Stimulated activated CD8-positive, alpha-beta memory T cell treated with anti-CD3 and anti-CD28 coated beads, Interleukin-12 subunit alpha, Interleukin-12 subunit beta, amount 100 ng/mL, for 24 hours (primary cell): ENCODE measurements around the gene FAM131C.
"Not testable (repeated sequence)": the region's sequence is repeated elsewhere in the genome, so short reads cannot be mapped to it uniquely, and the experiment has no call there.

Experiments used
- DNase-seq: peaks from one replicate; pipeline ENCODE4 v3.0.0-alpha.2; 2020; ENCODE audit errors: extremely low read depth

FAM131C gene, protein sequence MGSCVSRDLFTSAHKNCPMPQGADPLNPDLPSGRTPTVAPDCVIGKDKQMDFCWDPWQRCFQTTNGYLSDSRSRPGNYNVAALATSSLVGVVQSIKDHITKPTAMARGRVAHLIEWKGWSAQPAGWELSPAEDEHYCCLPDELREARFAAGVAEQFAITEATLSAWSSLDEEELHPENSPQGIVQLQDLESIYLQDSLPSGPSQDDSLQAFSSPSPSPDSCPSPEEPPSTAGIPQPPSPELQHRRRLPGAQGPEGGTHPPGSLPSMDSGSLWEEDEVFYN

DNA sequence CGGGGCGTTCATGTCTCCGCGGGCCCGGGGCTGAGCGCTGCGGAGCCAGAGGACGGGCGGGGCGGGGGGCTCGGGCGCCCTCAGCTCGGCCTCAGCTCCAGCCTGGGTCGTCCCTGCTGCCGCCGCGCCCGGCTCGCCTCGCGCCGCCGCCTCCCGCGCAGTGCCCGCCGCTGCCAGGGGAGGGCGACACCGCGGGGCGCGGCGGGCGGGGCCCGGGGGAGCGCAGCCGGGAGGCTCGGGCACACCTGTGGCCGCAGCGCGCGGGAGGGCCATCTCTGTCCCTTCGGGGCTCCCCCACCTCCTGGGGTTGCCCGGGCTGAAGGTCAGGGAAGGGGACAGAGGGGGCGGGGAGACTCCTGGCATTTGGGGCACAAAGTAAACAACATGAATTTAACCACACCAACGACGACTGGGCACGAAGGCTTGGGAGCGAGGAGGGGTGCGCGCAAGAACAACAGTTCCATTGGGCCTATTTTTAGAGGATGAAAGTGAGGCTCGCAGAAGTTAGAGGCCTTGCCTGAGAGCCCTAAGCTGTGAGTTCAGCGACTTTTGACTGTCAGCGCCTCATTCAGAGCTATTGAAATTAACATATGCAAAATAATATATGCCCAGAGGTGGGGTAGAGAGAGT, at the start of gene FAM131C:
Gene FAM131C (minus strand): TSS at position 162 of the 630 bp plus-strand sequence. CDS start 209 bp downstream, outside the sequence.
- DNase-seq = no peak

DNA sequence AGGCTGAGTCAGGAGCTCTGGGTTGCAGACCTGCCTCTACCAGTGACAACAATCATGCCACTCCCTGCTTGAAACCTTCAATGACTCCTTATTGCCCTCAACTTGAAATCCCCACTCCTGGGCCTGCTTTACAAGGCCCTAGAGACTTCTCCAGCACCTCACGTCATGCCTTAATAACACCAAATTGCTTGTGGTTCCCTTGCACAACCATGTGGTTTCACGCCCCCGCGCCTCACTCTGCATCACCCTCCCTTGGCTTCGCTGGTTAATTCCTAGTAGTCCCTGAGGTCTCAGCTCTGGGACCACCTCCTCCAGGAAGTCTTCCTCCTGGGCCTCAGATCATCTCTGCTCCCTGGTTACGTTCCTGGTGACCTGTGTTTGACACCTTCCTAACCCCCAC, 49.5 kb upstream of the FAM131C start:
- no peak for DNase-seq

DNA sequence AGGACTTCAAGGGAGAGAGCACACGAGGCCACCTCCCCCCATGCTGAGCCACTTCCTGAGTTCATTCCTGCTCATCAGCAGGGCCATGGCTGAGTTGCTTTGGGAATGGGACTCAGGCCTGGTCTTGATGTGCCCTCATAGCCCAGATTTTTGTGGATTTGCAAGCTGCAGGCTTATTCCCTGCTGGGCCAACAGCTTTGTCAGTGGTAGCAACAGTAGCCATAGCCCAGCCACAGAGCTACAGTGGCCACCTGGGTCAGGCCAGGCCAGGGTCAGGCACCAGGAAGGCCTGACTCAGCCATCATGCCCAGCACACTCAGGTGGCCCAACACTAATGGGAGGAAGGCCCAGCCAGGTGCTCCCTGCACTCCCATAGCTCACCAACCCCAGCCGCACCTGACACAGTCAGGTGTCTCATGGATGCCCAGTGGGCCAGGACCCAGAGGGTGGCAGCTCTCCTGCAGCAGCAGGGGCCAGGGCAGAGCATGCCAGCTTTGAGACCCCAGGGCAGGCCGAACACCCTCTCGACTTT, 49.0 kb upstream of the FAM131C start:
- DNase-seq = no peak

DNA sequence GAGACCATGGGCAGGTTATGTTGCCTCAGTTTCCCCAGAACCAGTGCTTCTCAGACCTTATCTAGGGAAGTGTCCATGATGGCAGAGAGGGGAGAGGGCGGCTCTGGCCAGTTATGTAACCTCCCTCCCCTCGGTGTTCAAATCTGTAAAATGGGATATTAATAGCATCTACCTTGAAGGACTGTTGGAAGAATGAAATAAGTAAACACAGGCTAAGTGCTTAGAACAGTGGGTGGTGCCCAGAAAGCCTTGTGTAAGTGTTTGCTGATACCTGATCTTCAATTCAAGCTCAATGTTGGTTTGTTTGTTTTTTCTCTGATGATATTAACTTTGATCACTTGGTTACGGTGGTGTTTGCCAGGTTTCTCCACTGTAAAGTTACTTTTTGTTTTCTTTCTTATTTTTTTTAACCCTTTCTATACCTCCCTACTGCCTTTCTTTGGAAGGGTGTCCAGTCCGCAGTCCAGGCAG, 47.5 kb upstream of the FAM131C start:
- DNase-seq = no peak

DNA sequence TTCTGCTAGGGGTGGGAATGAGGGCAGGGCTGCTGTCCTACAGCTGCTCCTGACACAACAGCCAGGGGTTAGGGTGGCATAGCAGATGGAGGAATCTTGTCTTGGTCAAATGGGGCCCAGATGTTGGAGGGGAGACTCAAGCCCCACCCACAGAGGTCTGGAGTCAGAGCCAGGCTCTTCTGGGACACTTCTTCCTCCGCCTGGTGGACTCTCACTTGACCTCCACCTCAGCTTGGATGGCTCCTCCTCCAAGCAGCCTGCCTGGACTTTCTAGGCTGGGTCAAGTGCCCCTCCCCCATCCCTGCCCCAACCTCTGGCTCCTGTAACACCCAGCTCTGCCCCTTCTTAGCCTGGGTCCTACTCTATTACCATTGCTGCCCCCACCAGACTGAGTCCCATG, 47.0 kb upstream of the FAM131C start:
- DNase-seq = no peak

DNA sequence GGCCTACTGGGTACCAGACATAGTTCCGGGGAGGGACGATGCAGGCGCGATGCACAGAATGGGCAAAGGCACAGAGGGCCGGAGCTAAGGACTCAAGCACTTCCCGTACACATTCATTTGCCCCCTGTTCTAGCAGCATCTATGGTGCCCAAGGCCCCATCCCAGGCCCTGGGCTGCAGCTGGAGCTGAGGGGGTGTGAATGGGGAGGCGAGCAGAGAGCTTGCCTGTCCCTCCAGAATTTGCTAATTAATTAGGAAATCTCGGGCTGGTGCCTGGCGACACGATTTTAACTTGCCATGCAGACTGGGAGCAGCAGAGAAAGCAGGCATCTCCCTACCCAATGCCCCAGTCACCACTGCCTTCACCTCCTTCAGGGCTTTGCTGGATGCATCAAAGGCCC, 46.5 kb upstream of the FAM131C start:
- DNase-seq = no peak

DNA sequence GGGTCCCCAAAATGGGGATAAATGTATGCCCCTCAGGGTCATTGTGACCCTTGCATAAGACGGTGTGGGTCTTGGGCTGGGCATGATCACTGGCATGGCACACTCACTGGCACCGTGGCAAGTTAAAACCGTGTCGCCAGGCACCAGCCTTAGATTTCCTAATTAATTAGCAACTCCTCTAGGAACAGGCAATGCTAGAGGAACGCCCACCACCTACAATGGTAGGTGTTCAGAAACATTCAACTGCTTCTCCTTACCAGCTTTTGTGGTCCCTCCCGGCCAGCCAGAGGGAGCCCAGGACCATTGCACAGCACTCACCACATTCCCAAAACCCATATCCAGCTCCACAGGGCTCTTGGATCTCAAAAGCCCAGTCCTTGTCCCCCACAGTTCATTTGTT, 46.1 kb upstream of the FAM131C start:
- no peak for DNase-seq

DNA sequence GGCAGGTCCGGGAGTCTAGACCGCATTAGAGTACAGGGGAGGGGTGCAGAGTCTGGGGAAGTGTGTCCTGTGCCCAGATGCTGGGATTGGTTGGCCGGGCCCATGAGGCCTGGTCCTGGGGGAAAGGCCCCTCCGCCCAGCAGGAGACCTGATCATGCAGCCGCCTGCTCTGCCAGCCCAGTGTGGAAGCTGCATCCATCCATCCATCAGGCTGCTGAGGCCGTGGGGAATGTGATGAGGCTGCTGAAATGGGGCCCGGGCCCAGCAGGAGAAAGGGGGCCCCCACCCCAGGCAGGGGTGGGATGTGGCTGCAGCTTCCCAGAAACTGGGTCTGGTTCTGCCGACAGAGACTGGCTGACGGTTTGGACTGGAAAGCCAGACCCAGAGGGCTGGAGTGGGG, 45.3 kb upstream of the FAM131C start:
- DNase-seq = no peak

DNA sequence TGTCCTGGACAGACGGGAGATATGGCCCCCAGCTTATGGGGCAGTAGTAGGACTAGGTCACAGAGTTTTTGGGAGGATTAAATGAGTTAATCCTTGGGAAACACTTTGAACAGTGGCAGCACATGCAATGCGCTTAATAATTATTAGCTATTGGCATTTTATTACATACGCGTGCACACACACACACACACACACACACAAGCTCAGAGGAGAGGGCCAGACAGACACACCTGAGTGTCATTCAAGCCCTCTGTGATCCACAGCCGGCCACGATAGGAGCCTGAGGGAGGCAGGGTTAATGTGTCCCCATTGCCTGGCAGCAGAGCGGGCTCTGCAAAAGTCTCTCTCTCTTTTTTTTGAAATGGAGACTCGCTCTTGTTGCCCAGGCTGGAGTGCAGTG, 44.5 kb upstream of the FAM131C start:
- no peak for DNase-seq

DNA sequence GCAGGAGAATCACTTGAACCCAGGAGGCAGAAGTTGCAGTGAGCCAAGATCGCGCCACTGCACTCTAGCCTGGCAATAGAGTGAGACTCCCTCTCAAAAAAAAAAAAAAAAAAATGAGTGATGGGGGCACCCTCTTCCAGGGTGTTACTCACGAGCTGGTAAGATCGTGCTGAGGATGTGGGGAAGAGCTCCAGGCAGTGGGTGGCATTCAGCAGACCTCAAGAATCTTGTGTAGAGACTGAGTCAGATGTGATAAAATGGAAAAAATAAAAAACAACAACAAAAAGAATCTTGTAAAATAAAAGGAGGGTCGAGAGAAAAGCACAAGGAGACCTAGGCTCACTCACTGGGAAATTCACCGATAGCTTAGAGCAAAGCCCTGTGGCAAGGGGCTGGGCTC, 43.9 kb upstream of the FAM131C start:
- no peak for DNase-seq

DNA sequence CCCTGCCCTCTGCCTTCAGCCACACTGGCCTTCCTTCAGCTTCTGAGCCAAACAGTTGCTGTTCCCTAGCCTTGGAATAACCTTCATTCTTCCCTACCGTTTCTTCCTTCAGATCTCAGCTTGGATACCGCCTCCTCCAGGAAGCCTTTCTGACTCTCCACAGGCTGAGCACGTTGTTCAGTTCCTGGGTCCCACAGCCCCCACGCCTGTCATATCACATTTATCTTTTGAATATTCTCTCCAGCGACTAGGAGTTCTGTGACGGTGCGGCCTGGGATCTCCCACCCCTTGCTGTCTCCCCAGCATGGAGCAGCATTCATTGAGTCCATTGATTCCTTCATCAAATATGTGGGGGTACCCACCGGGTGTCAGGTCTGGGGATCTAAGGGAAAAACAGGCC, 43.2 kb upstream of the FAM131C start:
- DNase-seq = no peak

DNA sequence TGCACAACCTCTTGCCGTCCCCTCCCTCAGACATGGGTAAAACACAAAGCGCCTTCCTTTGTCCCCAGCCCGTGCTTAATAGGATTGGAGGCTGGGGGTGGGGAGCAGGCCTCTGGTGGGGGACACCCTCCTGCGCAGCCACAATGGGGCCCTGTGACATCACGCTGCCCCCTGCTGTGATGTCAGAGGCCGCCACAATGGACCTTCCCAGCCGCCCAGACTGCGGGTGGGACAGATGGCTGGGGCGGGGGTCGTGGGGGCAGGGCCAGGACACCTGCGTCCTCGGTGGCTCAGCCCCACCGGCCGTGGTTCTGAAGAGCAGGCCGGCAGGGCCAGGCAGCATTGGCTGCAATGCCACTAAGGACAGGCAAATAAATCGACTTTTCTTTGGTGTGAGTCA, 42.6 kb upstream of the FAM131C start:
- no peak for DNase-seq

DNA sequence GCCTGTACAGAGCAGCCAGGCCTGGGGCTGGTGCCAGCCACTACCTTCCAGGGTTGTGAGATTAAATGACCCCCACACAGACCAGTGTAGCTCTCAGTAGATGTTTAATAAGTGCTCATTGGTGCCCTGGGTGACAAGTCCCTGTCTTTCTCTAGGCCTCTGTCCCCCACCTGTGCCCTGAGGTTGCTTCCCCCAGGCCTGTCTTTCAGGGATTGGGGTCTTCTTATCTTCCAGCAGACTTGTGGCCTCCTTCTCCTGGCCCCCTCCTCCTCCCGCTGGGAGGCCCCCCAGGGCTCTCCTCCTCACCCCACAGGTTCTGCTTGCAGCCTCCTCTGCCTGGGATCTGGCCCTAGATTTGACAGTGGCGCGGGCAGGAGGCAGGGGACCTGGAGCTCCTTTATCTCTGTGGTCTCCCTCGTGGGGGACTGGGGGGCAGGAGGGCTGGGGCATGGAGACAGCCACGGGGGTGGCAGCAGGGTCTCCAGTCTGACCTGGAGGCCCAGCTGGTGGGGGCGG, 42.1 kb upstream of the FAM131C start:
- DNase-seq = no peak

DNA sequence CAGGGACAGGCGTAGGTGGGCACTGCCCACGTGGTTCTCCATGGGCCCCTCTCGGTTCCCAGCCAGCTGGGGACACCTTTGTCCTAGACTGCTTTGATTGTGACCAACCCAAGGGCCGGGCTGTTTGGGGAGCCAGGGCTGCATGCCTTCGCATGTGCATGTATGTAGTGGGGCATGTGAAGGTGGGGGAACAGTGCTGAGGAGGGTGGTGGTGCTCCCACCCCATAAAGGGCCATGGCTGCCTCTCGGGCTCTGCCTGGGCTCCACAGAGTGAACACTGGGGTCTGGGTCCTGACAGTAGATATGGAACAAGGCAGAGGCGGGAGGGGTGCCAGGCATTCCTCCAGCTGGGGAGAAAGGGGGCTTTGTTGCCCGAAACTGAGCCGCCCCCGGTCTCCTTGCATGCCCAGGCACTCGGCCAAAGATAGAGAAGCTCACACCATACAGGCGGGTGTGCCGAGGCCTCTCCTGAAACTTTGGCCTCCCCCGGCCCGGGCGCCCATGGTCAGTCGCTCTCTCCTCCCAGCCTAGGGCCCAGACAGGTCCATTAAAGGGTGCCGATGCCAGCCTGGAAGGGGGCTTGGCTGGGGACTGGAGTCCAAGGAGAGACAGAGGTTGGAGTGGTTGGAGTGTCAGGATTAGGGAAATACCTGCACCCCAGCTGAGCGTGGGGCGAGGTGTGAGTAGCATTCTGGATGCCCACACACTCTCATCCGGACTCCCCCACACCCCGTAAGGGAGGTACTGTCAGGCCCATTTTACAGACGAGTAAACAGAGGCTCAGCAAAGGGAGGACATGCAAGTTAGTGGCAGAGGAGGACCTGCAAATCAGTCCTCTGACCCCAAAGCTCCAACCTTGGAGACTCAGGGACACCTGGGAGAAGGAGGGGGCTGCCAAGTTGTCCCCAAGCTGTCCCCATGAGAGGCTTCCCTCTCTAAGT, 41.3 kb upstream of the FAM131C start:
- no peak for DNase-seq

DNA sequence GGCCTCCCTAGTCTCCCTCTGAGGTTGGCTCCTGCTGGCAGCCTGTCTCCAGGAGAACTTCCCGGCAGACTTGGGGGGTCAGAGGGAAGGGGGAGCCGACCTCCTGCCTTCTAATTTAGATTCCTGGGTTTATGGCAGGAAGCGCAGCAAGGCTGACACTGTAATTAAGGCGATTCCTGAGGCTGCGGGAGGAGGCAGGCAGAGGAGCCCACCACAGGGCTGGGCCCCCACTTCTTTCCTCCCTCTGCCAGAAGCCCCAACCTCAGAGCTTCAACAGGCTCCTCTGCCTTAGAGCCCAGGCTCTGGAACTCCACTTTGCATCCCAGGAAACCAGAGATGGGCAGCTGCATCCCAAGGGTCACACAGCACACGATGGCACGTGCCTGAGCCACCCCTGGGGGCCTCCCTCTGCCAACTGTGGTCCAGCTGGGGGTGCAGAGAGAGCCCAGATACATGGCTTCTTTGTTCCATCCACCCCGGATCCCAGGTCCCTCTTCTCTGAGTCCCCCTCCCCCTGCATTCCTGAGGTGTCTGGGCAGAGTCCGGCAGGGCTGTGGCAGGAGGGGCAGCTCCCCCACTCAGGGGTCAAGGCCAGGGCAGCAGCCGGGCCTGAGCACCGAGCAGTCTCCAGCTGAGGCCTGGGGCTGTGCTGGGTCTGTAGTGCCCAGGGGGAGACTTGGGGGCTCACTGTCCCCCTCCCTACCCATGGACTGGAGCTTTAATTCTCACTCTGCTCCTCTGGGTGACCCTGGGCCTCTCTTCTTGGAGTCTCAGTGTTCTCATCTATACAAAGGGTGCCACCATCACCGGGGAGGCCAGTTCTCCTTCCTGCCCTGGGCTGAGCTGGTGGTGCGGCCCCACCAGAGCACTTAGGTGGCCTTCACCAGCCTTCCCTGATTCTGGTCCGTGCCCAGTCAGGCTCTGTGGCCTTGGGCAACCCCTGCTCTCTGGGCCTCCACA, 39.4 kb upstream of the FAM131C start:
- DNase-seq = no peak

DNA sequence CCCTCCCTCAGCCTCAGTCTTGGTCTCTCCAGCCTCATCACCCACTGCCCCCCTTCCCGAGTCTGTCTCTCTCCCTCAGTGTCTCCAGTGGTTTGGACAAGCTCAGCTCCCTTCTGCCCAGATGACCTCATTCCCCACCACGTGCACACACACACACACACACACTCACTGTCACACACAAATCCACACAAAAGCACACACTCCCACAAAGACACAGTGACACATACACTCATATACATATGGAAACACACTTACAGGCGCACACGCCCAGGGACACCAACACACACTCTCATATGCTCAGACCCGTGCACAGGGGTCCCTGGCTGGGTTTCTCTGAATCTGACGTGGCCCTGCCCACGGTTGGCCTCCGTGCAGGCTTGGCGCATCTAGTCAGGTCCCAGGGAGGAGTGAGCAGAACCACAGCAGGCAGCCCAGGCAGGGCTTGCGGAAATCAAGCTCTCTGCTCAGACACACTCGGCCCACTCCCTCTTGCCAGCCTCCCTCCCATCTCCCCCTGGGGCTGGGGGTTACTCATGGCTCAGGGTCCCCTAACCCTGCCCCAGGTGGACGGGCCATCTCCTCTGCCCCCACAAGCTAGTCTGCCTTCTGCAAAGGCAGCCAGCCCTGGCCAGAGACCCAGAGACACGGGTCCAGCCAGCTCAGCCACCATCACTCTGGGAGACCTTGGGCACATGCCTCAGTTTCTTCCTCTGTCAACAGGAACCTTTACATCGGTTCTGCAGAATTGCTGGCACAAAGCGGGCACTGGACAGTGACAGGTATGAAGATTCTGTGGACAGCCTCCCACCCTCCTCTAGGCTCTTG, 38.5 kb upstream of the FAM131C start:
- DNase-seq = no peak

DNA sequence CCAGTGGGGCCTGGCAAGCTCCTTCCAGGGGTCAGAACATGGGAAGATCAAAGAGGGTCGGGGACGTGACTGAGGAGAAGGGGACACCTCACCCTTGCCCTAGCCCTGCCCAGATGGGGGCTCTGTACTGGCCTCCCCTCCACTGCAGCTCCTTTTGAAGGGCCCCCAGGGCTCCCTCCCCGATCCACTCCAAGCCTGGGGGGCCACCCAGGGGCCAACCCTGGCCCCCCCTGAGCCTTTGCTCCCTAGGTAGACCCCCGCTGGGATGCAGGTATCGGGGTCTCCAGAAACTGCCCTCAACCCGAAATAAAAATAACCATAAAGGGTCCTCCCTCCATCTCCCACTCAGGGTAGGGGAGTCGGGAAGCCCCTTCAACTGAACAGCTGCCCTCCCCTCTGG, 37.4 kb upstream of the FAM131C start:
- DNase-seq = no peak

DNA sequence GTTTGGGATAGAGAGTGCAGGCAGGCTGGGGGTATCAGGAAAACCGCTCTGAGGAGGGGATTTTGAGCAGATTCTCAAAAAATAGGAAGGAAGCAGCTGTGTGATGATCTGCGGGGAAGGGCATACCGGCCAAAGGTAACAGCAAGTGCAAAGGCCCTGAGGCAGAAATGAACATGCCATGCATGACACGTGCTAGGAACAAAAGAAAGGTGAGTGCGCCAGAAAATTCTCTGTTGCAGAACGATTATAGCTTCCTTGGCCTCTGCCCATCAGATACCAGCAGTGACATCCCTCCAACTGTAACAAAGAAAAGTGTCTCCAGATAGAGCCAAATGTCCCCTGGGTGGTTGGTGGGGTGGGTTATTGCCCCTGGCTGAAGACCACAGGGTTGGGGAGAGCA, 37.0 kb upstream of the FAM131C start:
- DNase-seq = no peak

DNA sequence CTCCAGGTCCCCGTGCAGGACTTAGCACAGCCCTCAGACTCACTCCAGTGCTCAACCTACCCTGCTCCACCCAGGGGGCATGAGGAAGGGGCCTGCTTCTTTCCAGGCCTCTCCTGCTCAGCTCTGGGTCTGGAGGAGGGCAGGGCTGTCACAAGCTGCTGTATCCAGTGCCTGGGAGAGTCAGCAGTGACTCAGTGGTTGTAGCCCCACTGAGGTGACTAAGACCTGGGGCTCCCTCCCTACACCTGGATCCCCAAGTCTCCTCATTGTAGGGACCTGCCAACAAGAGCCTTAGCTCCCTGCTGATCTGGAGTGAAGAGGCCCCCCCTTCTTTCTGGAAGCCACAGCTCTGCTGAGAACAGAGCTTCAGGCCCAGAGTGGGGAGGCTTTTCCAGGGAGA, 36.1 kb upstream of the FAM131C start:
- DNase-seq = no peak

DNA sequence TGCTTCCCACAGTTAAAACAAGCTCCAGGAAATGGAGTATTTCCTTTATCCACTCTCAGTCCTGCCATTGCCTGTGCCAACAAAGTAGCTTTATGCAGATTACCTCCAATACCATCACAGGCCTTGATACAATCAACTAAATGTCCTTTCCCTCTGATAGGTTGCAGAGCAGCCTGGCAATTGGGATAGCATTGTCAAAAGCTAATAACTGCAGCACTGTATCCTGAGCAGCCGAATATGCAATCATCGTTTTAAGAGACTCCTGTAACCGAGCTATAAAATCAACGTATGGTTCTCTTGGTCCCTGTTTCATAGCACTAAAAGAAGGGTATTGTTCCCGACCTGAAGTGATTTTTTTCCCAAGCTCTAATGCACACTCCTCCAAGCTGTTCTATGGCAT, 33.6 kb upstream of the FAM131C start:
- not testable (repeated sequence) for DNase-seq
